Transverse colon (tissue), 4 donors: ENCODE data around the gene MYO9A. TPM values are rescaled to one million over a fixed set of nuclear protein-coding genes. Genes with fewer than 3 reads are reported as not detected.

ENCODE experiments used
- DNase-seq: peaks from one replicate; pipeline ENCODE4 v3.0.0-alpha.2; 2019
- H3K27ac ChIP-seq, 4 donors: fragments of 200-600 bp; sonication (generic); 2 replicates each; pipeline ENCODE4 v1.5.1; 2016 to 2018; ENCODE audit warnings: inconsistent platforms in 4 of 4
- H3K27me3 ChIP-seq: fragments of 200-600 bp; sonication (generic); 2 replicates; pipeline ENCODE4 v1.5.1; 2017; ENCODE audit warnings: inconsistent platforms
- H3K36me3 ChIP-seq, 4 donors: fragments of 200-600 bp; sonication (generic); 2 replicates each; pipeline ENCODE4 v1.5.1; 2017 to 2019; ENCODE audit warnings: inconsistent platforms in 4 of 4
- H3K4me1 ChIP-seq, 4 donors: fragments of 200-600 bp; sonication (generic); 2 replicates each; pipeline ENCODE4 v1.5.1; 2017 to 2020; ENCODE audit warnings: inconsistent platforms in 4 of 4
- H3K4me3 ChIP-seq, 4 donors: fragments of 200-600 bp; sonication (generic); 1 replicate in 1 of 4; 2 replicates in 3 of 4; pipeline versions ENCODE4 v1.5.1 to v1.6.1; 2017 to 2019; ENCODE audit warnings: inconsistent platforms in 4 of 4
- H3K9me3 ChIP-seq, 2 donors: fragments of 200-600 bp; sonication (generic); 2 replicates each; pipeline ENCODE4 v1.5.1; 2017 to 2019; ENCODE audit warnings: inconsistent platforms in 2 of 2
- CTCF ChIP-seq, 5 experiments: fragments of 200-600 bp in 3 of 5; fragments of 450-650 bp in 2 of 5; sonication (generic) in 3 of 5; IDR thresholded peaks; 1 replicate in 2 of 5; 2 replicates in 3 of 5; pipeline ENCODE4 v1.5.1; 2016 to 2017; ENCODE audit warnings: antibody characterized with exemption in 5 of 5, inconsistent platforms in 3 of 5, mild to moderate bottlenecking in 2 of 5, moderate library complexity in 1 of 5
- EP300 ChIP-seq: sonication (generic); formaldehyde crosslinking; IDR thresholded peaks from one replicate; pipeline ENCODE4 v1.6.1; 2017; ENCODE audit warnings: antibody characterized with exemption, low read depth
- POLR2A ChIP-seq: fragments of 450-650 bp; IDR thresholded peaks from one replicate; pipeline ENCODE4 v1.6.1; 2016; ENCODE audit warnings: antibody characterized with exemption, mild to moderate bottlenecking, moderate library complexity
- POLR2AphosphoS5 ChIP-seq, 3 donors: sonication (generic); formaldehyde crosslinking; IDR thresholded peaks; one replicate each; pipeline ENCODE4 v1.6.1; 2016; ENCODE audit warnings: antibody characterized with exemption in 3 of 3
- WGBS, 2 donors: methylation state at CpG; one replicate each; pipeline ENCODE4 v1.1.5; 2018; ENCODE audit warnings: low coverage in 1 of 2; 5-methylcytosine and 5-hydroxymethylcytosine counted together
- in situ Hi-C, 4 donors: fragments of 200-750 bp; cut with MboI; loops; one replicate each; pipeline versions ENCODE4 v1.15.0 to v1.15.1; 2017; ENCODE audit warnings: low sequenced_read_pairs in 3 of 4, low pct_ligation_motif_present in 1 of 4, low pct_unique_long_range_greater_than_20kb in 1 of 4
- intact Hi-C: fragments of 100-400 bp; cut with DNase I; formaldehyde crosslinking; loops from one replicate; pipeline ENCODE4 v1.15.1; 2023; ENCODE audit warnings: low total_unique reads
- total RNA-seq, 4 donors: library from RNA; depleted of rRNA; stranded (reverse); fragments of >200 nt; gene quantifications; one replicate each; pipeline ENCODE4 v1.1.0, GENCODE V29; 2016

Gene MYO9A
- total RNA-seq, 4 donors from 2014 or later, result 52.4 to 103 (median 74.2) TPM

GRCh38 chr15:71892335-71892734 is 225.6 kb downstream of the MYO9A start:
- Histone ChIP-seq H3K27me3 (no peaks in the 10 kb centered on the region), H3K36me3 (peaks cover 0 to 4% (median under 1%) of the 10 kb centered on the region in 4 donors), H3K27ac (no peak overlapping the region), H3K4me1 (peaks cover 0 to 14% (median 5%) of the 10 kb centered on the region in 4 donors), H3K9me3 (no peaks in the 10 kb centered on the region), H3K4me3 (no peak overlapping the region)
- TF ChIP-seq EP300 (no peak), POLR2A (no peak), CTCF (IDR thresholded peaks at IDR 0.05) (no peak), POLR2AphosphoS5 (IDR thresholded peaks at IDR 0.05) (no peak)
- no peak for DNase-seq
- in situ Hi-C loops (loop anchor here in 1 of 4 donors (25.0 kb wide), 1 partner anchor 270 kb away; no protein-coding TSS in a partner anchor), intact Hi-C loops (no loop called here)
- WGBS, 2 donors, result 55 to 63% methylated on average over 1 to 3 of the region's 3 CpGs

- TF ChIP-seq EP300, result no peak
- TF ChIP-seq POLR2AphosphoS5 (IDR thresholded peaks at IDR 0.05), result no peak
- no peak for TF ChIP-seq POLR2A
- no peak for TF ChIP-seq CTCF (IDR thresholded peaks at IDR 0.05)
- peaks cover 0 to 14% (median 5%) of the 10 kb centered on the region in 4 donors for H3K4me1 ChIP-seq
- in situ Hi-C loops, result loop anchor here in 1 of 4 donors (25.0 kb wide), 1 partner anchor 271 kb away; no protein-coding TSS in a partner anchor
- intact Hi-C loops, result no loop called here
- no peak overlapping the region for H3K27ac ChIP-seq
- no peaks in the 10 kb centered on the region for H3K9me3 ChIP-seq
- DNase-seq, result no peak
- no peaks in the 10 kb centered on the region for H3K27me3 ChIP-seq
- H3K36me3 ChIP-seq, result peaks cover 0 to 13% (median 5%) of the 10 kb centered on the region in 4 donors
- WGBS, 2 donors, result 31 to 63% methylated on average over 4 of the region's 4 CpGs
- H3K4me3 ChIP-seq, result no peak overlapping the region
These were observed 226.9 kb downstream of the MYO9A start for GRCh38 chr15:71891026-71891425.

GRCh38 chr15:71889947-71890346 is 228.0 kb downstream of the MYO9A start:
- Histone ChIP-seq H3K4me1 (peaks cover 0 to 14% (median 5%) of the 10 kb centered on the region in 4 donors), H3K4me3 (no peak overlapping the region), H3K27me3 (no peaks in the 10 kb centered on the region), H3K36me3 (peaks cover 0 to 20% (median 9%) of the 10 kb centered on the region in 4 donors), H3K27ac (no peak overlapping the region), H3K9me3 (no peaks in the 10 kb centered on the region)
- intact Hi-C loops, result no loop called here
- 56 to 80% methylated on average over 1 of the region's 1 CpG for WGBS, 2 donors
- in situ Hi-C loops, result loop anchor here in 1 of 4 donors (25.0 kb wide), 1 partner anchor 272 kb away; no protein-coding TSS in a partner anchor
- TF ChIP-seq POLR2A (no peak), POLR2AphosphoS5 (IDR thresholded peaks at IDR 0.05) (no peak), CTCF (IDR thresholded peaks at IDR 0.05) (no peak), EP300 (no peak)
- DNase-seq, result no peak

GRCh38 chr15:71889385-71889784 is 228.6 kb downstream of the MYO9A start:
- peaks cover 0 to 14% (median 5%) of the 10 kb centered on the region in 4 donors for H3K4me1 ChIP-seq
- intact Hi-C loops, result no loop called here
- peaks cover 0 to 21% (median 9%) of the 10 kb centered on the region in 4 donors for H3K36me3 ChIP-seq
- no peak for DNase-seq
- in situ Hi-C loops, result loop anchor here in 1 of 4 donors (25.0 kb wide), 1 partner anchor 273 kb away; no protein-coding TSS in a partner anchor
- no peak overlapping the region for H3K27ac ChIP-seq
- H3K27me3 ChIP-seq, result no peaks in the 10 kb centered on the region
- H3K4me3 ChIP-seq, result no peak overlapping the region
- no peak for TF ChIP-seq CTCF (IDR thresholded peaks at IDR 0.05)
- TF ChIP-seq EP300, result no peak
- TF ChIP-seq POLR2A, result no peak
- no peak for TF ChIP-seq POLR2AphosphoS5 (IDR thresholded peaks at IDR 0.05)
- no peaks in the 10 kb centered on the region for H3K9me3 ChIP-seq
